ENCODE data around the gene LYPD5. TPM values are rescaled to one million over a fixed set of nuclear protein-coding genes. Genes with fewer than 3 reads are reported as not detected.
"Not testable (repeated sequence)": the region's sequence is repeated elsewhere in the genome, so short reads cannot be mapped to it uniquely, and the experiment has no call there.

Gene LYPD5, protein sequence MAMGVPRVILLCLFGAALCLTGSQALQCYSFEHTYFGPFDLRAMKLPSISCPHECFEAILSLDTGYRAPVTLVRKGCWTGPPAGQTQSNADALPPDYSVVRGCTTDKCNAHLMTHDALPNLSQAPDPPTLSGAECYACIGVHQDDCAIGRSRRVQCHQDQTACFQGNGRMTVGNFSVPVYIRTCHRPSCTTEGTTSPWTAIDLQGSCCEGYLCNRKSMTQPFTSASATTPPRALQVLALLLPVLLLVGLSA
- polyA plus RNA-seq (2013, experiment 1 of 2), result not detected
- not detected for polyA plus RNA-seq (2013, experiment 2 of 2)

DNA sequence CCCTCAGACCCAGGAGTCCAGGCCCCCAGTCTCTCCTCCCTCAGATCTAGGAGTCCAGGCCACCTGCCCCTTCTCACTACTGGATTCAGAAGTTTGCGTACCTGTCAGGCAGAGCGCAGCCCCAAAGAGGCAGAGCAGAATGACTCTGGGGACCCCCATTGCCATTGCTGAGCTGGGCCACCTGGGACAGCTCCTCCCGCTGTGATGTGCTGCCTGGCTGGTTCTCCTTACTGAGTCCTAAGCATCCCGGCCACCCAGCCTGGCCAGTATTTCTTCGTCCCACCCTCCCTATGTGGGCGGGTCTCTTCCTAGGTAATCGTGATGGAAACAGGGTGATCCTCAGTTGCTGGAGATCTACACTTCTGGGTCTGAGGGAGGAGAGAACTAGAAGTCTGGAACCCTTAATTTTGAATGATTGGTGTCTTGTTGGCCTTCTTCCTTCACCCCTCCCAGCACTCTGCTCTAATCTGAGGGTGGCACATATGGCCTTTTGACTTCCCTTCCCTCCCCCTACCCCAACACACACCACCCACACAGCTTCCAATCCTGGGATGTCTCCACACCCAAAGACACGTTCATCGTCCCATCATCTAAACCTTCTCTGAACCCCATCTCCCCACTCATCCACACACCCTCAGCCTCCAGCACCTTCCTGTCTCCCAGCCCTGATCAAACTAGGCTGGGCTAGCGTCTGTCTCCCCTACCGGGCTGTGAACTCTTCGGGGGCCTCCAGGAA is at the start of gene LYPD5:
TSS of gene LYPD5 (minus strand) at position 232 of the 736 bp plus-strand sequence. CDS start at position 165, 67 bp downstream.
- Histone ChIP-seq H3K27ac (ENCODE audit: low read depth, low read length, severe bottlenecking) (no peak within 1 kb of the TSS), H3K4me3 (ENCODE audit: extremely low read depth, insufficient read depth, low read length, poor library complexity, severe bottlenecking) (no peak within 1 kb of the TSS), H3K9me3 (ENCODE audit: control insufficient read depth, low read length) (no peaks in the 10 kb centered on the region), H3K4me1 (ENCODE audit: control insufficient read depth, insufficient read depth, low read length, poor library complexity, severe bottlenecking) (peaks cover 6% of the 10 kb centered on the region), H3K36me3 (ENCODE audit: control insufficient read depth, insufficient read depth, low read length) (no peaks in the 10 kb centered on the region)
- WGBS, 2 experiments (ENCODE audit: insufficient coverage in 2 of 2), result 62 to 66% methylated on average over 7 to 8 of the region's 12 CpGs

DNA sequence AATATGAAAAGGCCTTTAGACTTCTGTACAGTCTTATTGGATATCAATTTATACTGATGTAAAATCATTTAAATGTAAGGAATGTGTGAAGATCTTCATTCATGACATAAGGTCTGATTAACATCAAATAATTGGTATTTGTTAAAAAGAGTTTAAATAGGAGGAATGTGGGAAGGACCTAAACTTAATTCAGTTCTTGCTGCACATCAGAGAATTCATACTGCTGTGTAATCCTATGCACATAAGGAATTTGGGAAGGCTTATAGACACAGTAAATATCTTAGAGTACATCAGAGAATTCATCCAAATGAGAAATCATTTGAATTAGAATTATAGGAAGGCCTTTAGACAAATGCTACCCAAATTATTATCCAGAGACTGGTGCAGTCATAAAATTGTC is 46.6 kb upstream of the LYPD5 start:
- Histone ChIP-seq H3K4me1 (ENCODE audit: control insufficient read depth, insufficient read depth, low read length, poor library complexity, severe bottlenecking) (no peaks in the 10 kb centered on the region), H3K4me3 (ENCODE audit: extremely low read depth, insufficient read depth, low read length, poor library complexity, severe bottlenecking) (no peak overlapping the region), H3K9me3 (ENCODE audit: control insufficient read depth, low read length) (peaks cover 55% of the 10 kb centered on the region), H3K36me3 (ENCODE audit: control insufficient read depth, insufficient read depth, low read length) (peaks cover 40% of the 10 kb centered on the region), H3K27ac (ENCODE audit: low read depth, low read length, severe bottlenecking) (no peak overlapping the region)

DNA sequence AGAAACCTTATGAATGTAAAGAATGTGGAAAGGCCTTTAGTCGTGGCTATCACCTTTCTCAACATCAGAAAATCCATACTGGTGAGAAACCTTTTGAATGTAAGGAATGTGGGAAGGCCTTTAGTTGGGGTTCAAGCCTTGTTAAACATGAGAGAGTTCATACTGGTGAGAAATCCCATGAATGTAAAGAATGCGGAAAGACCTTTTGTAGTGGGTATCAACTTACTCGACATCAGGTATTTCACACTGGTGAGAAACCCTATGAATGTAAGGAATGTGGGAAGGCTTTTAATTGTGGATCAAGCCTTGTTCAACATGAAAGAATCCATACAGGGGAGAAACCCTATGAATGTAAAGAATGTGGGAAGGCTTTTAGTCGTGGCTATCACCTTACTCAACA is 45.6 kb upstream of the LYPD5 start:
- Histone ChIP-seq H3K9me3 (ENCODE audit: control insufficient read depth, low read length) (peaks cover 60% of the 10 kb centered on the region), H3K27ac (ENCODE audit: low read depth, low read length, severe bottlenecking) (no peak overlapping the region), H3K36me3 (ENCODE audit: control insufficient read depth, insufficient read depth, low read length) (peaks cover 49% of the 10 kb centered on the region), H3K4me3 (ENCODE audit: extremely low read depth, insufficient read depth, low read length, poor library complexity, severe bottlenecking) (no peak overlapping the region), H3K4me1 (ENCODE audit: control insufficient read depth, insufficient read depth, low read length, poor library complexity, severe bottlenecking) (no peaks in the 10 kb centered on the region)
- 100% methylated on average over 2 of the region's 4 CpGs; no CpG with 5 or more reads in 1 of the 2 experiments for WGBS, 2 experiments (ENCODE audit: insufficient coverage in 2 of 2)

DNA sequence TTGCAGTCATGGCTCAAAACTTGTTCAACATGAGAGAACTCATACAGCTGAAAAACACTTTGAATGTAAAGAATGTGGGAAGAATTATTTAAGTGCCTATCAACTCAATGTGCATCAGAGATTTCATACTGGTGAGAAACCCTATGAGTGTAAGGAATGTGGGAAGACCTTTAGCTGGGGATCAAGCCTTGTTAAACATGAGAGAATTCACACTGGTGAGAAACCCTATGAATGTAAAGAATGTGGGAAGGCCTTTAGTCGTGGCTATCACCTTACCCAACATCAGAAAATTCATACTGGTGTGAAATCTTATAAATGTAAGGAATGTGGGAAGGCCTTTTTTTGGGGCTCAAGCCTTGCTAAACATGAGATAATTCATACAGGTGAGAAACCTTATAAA is 45.0 kb upstream of the LYPD5 start:
- no peak overlapping the region for H3K4me3 ChIP-seq (ENCODE audit: extremely low read depth, insufficient read depth, low read length, poor library complexity, severe bottlenecking)
- H3K27ac ChIP-seq (ENCODE audit: low read depth, low read length, severe bottlenecking), result peak overlapping the region; percentile 55
- peaks cover 55% of the 10 kb centered on the region for H3K36me3 ChIP-seq (ENCODE audit: control insufficient read depth, insufficient read depth, low read length)
- H3K4me1 ChIP-seq (ENCODE audit: control insufficient read depth, insufficient read depth, low read length, poor library complexity, severe bottlenecking), result no peaks in the 10 kb centered on the region
- no CpG with 5 or more reads among the region's 1 CpG for WGBS, 2 experiments (ENCODE audit: insufficient coverage in 2 of 2)
- H3K9me3 ChIP-seq (ENCODE audit: control insufficient read depth, low read length), result peaks cover 66% of the 10 kb centered on the region

DNA sequence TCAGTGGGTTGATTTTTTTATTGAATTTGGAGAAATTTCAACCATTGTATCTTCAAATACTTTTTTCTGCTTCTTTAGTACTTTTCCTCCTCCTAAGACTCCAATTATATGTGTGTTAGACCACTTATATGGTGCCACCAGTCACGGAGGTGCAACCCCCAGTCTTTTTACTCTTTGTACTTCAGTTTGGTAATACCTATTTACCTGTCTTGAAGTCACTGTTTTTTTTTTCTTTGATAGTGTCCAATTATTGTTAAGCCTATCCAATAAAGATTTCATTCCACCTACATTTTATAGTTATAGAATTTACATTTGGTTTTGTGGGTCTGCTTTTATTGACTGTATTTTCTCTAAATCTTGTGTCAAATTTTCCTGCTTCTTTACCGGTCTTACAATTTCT is 39.8 kb upstream of the LYPD5 start:
- Histone ChIP-seq H3K36me3 (ENCODE audit: control insufficient read depth, insufficient read depth, low read length) (peaks cover 76% of the 10 kb centered on the region), H3K4me1 (ENCODE audit: control insufficient read depth, insufficient read depth, low read length, poor library complexity, severe bottlenecking) (no peaks in the 10 kb centered on the region), H3K9me3 (ENCODE audit: control insufficient read depth, low read length) (peaks cover 49% of the 10 kb centered on the region), H3K27ac (ENCODE audit: low read depth, low read length, severe bottlenecking) (no peak overlapping the region), H3K4me3 (ENCODE audit: extremely low read depth, insufficient read depth, low read length, poor library complexity, severe bottlenecking) (no peak overlapping the region)
- WGBS, 2 experiments (ENCODE audit: insufficient coverage in 2 of 2), result no CpG with 5 or more reads among the region's 2 CpGs

DNA sequence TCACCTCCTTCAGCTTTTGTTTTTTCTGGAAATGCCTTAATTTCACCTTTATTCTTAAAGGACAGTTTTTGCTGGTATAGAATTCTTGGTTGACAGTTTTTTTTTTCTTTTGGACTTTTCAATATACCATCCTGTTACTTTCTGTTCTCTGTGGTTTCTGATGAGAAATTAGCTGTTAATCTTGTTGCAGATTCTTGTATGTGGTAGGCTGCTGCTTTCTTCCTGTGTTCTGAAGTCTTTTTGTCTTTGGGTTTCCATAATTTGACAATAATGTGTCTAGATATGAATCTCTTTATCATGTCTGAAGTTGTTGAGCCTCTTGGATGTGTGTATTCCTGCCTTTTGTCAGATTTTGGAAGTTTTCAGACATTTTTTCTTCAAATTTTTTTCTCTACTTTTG is 36.9 kb upstream of the LYPD5 start:
- H3K36me3 ChIP-seq (ENCODE audit: control insufficient read depth, insufficient read depth, low read length), result peaks cover 84% of the 10 kb centered on the region
- H3K9me3 ChIP-seq (ENCODE audit: control insufficient read depth, low read length), result peaks cover 38% of the 10 kb centered on the region
- H3K4me3 ChIP-seq (ENCODE audit: extremely low read depth, insufficient read depth, low read length, poor library complexity, severe bottlenecking), result no peak overlapping the region
- H3K4me1 ChIP-seq (ENCODE audit: control insufficient read depth, insufficient read depth, low read length, poor library complexity, severe bottlenecking), result no peaks in the 10 kb centered on the region
- no peak overlapping the region for H3K27ac ChIP-seq (ENCODE audit: low read depth, low read length, severe bottlenecking)

DNA sequence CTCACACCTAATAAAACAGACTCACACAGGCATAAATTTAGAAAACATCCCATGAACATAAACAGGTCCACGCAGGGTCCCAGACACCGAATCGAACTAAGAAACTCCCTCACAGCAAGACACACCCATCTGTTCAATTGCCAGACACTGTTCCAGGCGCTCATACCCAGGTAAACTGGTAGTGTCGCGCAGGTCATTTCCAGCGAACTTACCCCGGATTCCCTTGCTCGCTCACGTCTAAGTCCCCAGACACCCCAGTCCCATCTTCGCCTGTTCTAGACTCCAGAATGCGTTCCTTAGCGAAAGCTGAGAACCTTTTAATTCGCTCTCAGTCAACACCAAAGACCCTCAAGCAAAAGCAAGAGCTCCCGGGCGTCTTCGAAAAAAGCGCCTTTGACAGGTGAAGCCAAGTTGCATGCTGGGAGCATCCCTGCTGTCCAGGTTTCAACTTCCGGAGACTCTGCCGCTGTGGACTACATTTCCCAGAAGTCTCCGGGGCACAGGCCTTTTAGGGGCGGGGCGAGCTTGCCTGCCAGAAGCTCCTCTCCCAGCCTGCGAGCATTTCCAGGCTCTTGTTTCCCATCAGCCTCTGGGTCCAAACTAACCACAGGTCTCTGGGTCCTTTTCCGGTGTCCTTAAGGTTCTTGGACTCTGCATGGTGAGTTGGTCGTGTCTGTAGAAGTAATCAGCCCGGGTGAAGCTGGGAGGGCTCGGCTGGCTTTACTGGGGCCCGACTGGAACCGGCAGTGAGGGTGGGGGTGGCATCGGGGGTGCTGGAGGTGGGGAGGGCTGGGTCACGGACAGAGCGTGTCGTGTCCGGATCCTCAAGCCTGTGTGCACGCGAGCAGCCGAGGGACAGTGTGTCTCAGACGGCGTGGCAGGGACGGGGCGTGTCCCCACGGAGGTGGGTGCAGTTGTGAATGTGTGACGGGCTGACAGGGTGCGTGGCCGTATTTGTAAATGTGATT is 24.8 kb upstream of the LYPD5 start, which contains the start of gene ZNF283:
TSS of gene ZNF283 (plus strand) at position 535 of the 968 bp plus-strand sequence. CDS start 6,184 bp downstream, outside the sequence.
- 28 to 30% methylated on average over 37 to 44 of the region's 46 CpGs for WGBS, 2 experiments (ENCODE audit: insufficient coverage in 2 of 2)
- no peak within 1 kb of the TSS for H3K27ac ChIP-seq (ENCODE audit: low read depth, low read length, severe bottlenecking)
- H3K9me3 ChIP-seq (ENCODE audit: control insufficient read depth, low read length), result no peaks in the 10 kb centered on the region
- no peaks in the 10 kb centered on the region for H3K4me1 ChIP-seq (ENCODE audit: control insufficient read depth, insufficient read depth, low read length, poor library complexity, severe bottlenecking)
- peak within 1 kb of the TSS; percentile 74 for H3K4me3 ChIP-seq (ENCODE audit: extremely low read depth, insufficient read depth, low read length, poor library complexity, severe bottlenecking)
- H3K36me3 ChIP-seq (ENCODE audit: control insufficient read depth, insufficient read depth, low read length), result peaks cover 36% of the 10 kb centered on the region

DNA sequence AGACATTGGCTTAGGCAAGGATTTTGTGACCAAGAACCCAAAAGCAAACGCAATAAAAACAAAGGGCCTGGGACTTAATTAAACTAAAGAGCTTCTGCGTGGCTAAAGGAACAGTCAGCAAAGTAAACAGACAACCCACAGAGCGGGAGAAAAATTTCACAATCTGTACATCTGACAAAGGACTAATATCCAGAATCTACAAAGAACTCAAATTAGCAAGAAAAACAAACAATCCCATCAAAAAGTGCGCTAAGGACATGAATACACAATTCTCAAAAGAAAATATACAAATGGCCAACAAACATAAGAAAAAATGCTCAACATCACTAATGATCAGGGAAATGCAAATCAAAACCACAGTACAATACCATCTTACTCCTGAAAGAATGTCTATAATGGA is 22.3 kb upstream of the LYPD5 start:
- H3K9me3 ChIP-seq (ENCODE audit: control insufficient read depth, low read length); H3K4me3 ChIP-seq (ENCODE audit: extremely low read depth, insufficient read depth, low read length, poor library complexity, severe bottlenecking); H3K4me1 ChIP-seq (ENCODE audit: control insufficient read depth, insufficient read depth, low read length, poor library complexity, severe bottlenecking); H3K27ac ChIP-seq (ENCODE audit: low read depth, low read length, severe bottlenecking): not testable (repeated sequence)
- H3K36me3 ChIP-seq (ENCODE audit: control insufficient read depth, insufficient read depth, low read length), result peaks cover 16% of the 10 kb centered on the region
- WGBS, 2 experiments (ENCODE audit: insufficient coverage in 2 of 2), result 60 to 61% methylated on average over 1 to 4 of the region's 4 CpGs

DNA sequence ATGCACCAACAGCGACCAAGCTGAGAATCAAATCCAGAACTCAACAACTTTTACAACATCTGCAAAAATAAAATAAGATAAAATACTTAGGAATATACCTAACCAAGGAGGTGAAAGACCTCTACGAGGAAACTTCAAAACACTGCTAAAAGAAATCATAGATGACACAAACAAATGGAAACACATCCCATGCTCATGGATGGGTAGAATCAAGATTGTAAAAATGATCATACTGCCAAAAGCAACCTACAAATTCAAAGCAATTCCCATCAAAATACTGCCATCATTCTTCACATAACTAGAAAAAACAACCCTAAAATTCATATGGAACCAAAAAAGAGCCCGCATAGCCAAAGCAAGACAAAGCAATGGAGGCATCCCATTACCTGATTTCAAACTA is 21.6 kb upstream of the LYPD5 start:
- H3K4me3 ChIP-seq (ENCODE audit: extremely low read depth, insufficient read depth, low read length, poor library complexity, severe bottlenecking); H3K27ac ChIP-seq (ENCODE audit: low read depth, low read length, severe bottlenecking); H3K4me1 ChIP-seq (ENCODE audit: control insufficient read depth, insufficient read depth, low read length, poor library complexity, severe bottlenecking); H3K9me3 ChIP-seq (ENCODE audit: control insufficient read depth, low read length); H3K36me3 ChIP-seq (ENCODE audit: control insufficient read depth, insufficient read depth, low read length): not testable (repeated sequence)
- 86 to 100% methylated on average over 1 of the region's 3 CpGs for WGBS, 2 experiments (ENCODE audit: insufficient coverage in 2 of 2)

DNA sequence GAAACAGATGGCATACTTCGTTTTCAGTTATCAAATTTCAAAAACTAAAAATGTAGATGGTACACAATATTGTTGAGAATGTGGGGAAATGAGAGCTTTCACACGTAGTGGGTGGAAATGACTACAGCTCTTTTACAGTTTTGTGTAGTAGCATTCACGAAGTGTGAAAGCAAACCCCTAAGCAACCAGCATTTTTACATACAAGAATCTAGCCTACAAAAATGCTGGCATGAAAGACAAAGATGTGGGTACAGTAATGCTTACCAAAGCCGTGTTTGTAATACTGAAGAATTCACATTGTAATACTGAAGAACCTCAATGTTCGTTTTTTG is 18.6 kb upstream of the LYPD5 start:
- H3K9me3 ChIP-seq (ENCODE audit: control insufficient read depth, low read length), result no peaks in the 10 kb centered on the region

More for the DNA sequence above, 18.6 kb upstream of the LYPD5 start:
- H3K27ac ChIP-seq (ENCODE audit: low read depth, low read length, severe bottlenecking), result no peak overlapping the region
- WGBS, 2 experiments (ENCODE audit: insufficient coverage in 2 of 2), result 83 to 90% methylated on average over 1 to 2 of the region's 5 CpGs
- H3K4me3 ChIP-seq (ENCODE audit: extremely low read depth, insufficient read depth, low read length, poor library complexity, severe bottlenecking), result no peak overlapping the region
- H3K36me3 ChIP-seq (ENCODE audit: control insufficient read depth, insufficient read depth, low read length), result no peaks in the 10 kb centered on the region
- no peaks in the 10 kb centered on the region for H3K4me1 ChIP-seq (ENCODE audit: control insufficient read depth, insufficient read depth, low read length, poor library complexity, severe bottlenecking)
